HG03139 (cell line): ENCODE data around the gene VASP.

ENCODE experiments used
- ATAC-seq: cut with Tn5 transposase; IDR thresholded peaks from one replicate; pipeline ENCODE4 v1.9.1; 2021; ENCODE audit not compliant: unreplicated experiment

VASP gene

GRCh38 chr19:45547965-45548609, 40.8 kb downstream of the VASP start:
- no peak for ATAC-seq

DNA sequence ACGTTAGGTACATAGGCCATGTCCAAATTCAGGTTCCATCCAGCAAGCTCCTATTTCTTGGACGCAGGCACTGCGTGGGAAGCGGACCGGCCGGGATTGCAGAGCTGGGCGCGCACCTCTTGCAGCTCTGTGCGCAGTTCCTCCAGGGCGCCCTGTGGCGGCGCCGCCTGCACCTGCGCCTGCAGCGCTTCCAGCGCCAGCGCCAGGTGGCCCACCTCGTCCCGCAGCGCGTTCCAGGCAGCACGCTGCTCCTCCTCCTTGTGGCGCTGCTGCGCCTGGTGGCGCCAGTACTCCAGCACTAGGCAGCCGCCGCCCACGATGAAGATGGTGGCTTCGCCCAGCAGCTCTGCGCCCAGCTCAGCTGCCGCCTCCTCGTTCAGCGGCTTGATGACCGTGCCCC, 46.2 kb downstream of the VASP start:
- ATAC-seq: no peak

DNA sequence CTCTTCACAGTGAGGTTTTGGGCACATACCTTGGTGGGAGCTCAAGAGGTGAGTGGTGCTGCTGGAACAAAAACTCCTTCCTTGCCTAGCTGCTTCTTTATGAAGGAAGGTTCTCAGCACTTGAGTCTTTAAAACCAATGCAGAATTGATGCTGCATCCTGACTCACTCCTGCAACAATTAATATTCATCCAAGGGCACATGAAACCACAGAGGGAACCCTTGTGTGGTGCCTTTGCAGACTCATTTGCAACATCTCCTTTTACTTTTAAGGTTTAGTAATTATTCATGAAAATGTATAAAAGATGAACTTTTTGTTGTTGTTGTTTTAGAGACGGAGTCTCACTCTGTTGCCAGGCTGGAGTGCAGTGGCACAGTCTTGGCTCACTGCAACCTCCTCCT, 47.2 kb downstream of the VASP start:
- ATAC-seq: no peak

- no peak for ATAC-seq
Measured at GRCh38 chr19:45556835-45557234, 49.6 kb downstream of the VASP start.

GRCh38 chr19:45558399-45558878, 51.2 kb downstream of the VASP start:
- ATAC-seq: no peak

DNA sequence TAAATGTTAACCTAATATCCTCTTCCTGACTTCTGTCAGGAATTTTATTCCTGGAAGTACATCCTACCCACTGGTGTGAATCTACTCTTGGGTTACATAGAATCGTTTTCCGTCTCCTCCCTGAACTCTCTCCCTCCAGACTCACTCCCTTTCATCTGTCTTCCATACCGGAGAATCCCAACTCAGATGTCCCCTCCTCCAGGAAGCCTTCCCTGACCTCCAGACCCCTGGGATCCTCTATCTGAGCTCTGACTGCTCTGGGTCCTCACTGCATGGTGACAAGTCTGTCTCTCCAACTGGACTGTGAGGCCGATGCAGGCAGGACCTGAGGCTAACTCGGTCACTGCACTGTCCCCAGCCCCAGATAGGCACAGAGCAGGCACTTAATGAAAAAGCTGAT, 52.8 kb downstream of the VASP start:
- ATAC-seq: no peak

- ATAC-seq: no peak
Measured at GRCh38 chr19:45560686-45561085, 53.4 kb downstream of the VASP start.

- ATAC-seq: no peak
Measured at GRCh38 chr19:45564131-45564780, 57.0 kb downstream of the VASP start.

DNA sequence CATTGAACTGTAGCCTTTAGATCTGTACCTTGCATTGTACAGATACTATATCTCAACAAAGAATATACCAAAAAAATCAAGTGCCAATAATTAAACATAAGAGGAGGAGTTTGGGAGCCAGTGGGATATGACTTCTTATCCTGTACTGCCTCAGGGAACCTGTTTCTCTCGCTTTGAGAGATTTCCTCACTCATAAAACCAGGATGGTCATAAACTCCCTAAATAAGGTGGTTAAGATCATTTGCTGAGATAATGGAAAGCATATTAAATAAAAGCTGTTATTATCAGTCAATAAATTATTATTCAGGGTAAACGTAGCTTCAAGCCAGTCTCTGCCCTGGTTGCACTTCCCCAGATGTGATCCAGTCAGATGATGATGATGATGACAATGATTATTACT, 60.3 kb downstream of the VASP start:
- no peak for ATAC-seq

GRCh38 chr19:45568732-45569131, 61.5 kb downstream of the VASP start:
- ATAC-seq: no peak

DNA sequence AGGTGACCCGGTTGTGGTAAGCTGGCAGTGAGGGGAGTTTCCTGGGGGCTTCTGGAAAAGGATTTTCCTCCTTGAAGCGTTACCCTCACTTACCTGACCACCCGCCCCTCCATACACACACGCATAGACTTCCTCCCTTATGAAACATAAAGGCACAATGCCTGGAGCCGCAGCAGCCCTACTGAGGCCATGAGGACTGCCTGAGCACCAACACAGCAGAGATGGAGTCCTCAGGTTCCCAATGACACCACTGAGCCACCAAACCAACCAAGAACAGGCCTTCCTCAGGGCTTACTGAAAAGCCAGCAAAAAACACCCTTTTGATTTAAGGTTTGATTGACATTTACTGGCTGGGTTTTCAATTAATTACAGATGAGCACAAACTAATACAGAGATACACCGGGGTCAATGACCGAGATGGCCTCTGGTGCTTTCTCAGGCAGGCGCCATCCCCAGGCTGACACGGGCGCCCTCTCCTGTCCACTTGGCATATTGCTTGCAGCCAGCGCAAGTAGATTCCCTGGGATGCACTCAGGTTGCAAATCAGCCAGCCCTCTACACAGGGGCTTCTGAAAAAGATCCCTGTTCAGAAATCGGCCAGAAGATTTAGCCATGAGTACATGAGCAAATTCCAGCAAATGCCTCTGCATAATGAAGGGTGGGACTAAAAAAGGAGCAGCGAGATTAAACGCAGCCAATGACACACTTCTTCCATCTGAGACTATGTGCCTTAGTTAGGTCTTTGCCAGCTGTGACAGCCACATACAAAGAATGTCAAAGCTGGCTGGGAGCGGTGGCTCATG, 62.5 kb downstream of the VASP start:
- no peak for ATAC-seq

- ATAC-seq: no peak
Measured at GRCh38 chr19:45571457-45572220, 64.4 kb downstream of the VASP start.

- no peak for ATAC-seq
Measured at GRCh38 chr19:45574526-45574925, 67.2 kb downstream of the VASP start.

GRCh38 chr19:45575216-45575615, 67.9 kb downstream of the VASP start:
- ATAC-seq: no peak
